ENCODE measurements around the gene FAM219B.
"Not testable (repeated sequence)": the region's sequence is repeated elsewhere in the genome, so short reads cannot be mapped to it uniquely, and the experiment has no call there.

Gene FAM219B

DNA sequence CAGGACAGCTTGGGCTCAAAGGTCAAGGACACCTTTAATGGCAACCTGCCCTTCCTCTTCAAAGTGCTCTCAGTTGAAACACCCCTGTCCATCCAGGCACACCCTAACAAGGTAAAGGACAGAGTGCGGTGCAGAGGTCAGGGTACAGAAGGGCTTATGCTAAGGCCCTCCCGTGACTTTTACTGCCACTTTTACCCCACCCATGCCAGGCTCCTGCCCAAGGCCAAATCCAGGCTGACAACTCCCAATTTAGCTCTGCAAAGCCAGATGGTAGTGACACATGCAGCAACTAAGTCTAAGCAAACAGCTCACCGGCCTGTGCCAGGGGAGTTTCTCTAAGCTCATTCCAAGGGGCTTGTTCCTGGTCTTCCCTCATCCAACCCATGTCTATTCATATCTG is 15.2 kb downstream of the FAM219B start:
- DNase-seq (ENCODE audit: low spot score), result no peak
- TF ChIP-seq, protein P1, sequence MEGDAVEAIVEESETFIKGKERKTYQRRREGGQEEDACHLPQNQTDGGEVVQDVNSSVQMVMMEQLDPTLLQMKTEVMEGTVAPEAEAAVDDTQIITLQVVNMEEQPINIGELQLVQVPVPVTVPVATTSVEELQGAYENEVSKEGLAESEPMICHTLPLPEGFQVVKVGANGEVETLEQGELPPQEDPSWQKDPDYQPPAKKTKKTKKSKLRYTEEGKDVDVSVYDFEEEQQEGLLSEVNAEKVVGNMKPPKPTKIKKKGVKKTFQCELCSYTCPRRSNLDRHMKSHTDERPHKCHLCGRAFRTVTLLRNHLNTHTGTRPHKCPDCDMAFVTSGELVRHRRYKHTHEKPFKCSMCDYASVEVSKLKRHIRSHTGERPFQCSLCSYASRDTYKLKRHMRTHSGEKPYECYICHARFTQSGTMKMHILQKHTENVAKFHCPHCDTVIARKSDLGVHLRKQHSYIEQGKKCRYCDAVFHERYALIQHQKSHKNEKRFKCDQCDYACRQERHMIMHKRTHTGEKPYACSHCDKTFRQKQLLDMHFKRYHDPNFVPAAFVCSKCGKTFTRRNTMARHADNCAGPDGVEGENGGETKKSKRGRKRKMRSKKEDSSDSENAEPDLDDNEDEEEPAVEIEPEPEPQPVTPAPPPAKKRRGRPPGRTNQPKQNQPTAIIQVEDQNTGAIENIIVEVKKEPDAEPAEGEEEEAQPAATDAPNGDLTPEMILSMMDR (IDR thresholded peaks at IDR 0.05; ENCODE audit: extremely low read depth, missing control alignments), result no peak

DNA sequence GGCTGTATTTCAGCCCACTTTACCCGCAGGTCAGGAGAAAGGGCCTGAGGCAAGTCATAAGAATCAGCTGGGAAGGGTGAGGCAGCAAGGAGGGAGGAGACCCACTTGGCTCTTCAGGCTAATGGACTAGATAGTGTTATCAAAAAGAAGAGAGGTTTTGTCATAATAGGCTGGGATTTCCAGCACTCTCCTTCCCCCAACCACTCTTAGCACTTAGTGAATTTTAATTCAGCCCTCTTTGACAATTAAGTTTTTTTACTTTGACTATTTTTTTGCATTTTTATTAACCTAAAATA is 16.0 kb downstream of the FAM219B start:
- TF ChIP-seq, protein P1 (IDR thresholded peaks at IDR 0.05; ENCODE audit: extremely low read depth, missing control alignments), result no peak
- no peak for DNase-seq (ENCODE audit: low spot score)

DNA sequence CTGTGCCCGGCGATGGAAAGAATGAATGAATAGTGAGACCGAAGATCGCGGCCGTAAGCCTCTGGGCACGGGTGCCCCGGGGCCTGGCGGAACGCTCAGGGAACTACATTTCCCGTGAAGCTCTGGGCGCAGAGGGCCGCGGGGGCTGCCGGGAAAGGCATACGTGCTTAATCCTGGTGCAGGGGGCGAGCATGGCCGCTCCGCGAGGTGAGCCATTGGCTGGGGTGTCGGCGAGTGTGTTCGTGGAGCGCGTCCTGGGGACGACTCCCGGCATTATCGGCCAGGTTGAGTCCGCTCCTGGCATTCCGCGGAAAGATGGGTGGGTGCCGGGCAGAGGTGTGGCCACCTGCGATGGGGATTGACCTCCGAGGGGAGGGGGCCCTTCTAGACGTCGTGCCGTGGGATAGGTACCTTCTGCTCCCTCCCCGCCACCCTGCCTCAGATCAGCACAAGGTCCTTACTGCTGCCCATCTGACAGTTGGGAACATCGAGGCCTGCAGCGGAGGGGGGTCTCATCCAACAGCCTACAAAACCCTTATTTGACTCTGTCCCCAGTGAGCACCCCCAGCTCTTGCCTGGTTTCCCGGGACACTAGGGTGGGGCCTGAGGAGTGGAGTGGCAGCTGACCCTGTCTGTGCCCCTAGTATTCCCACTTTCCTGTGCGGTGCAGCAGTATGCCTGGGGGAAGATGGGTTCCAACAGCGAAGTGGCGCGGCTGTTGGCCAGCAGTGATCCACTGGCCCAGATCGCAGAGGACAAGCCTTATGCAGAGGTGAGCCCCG is 16.6 kb downstream of the FAM219B start, which contains the start of gene MPI:
MPI (plus strand) TSS at position 160 of the 782 bp plus-strand sequence; CDS start at position 192, 32 bp downstream.
- peak; percentile 95 for DNase-seq (ENCODE audit: low spot score)
- TF ChIP-seq, protein P1 (IDR thresholded peaks at IDR 0.05; ENCODE audit: extremely low read depth, missing control alignments), result no peak

DNA sequence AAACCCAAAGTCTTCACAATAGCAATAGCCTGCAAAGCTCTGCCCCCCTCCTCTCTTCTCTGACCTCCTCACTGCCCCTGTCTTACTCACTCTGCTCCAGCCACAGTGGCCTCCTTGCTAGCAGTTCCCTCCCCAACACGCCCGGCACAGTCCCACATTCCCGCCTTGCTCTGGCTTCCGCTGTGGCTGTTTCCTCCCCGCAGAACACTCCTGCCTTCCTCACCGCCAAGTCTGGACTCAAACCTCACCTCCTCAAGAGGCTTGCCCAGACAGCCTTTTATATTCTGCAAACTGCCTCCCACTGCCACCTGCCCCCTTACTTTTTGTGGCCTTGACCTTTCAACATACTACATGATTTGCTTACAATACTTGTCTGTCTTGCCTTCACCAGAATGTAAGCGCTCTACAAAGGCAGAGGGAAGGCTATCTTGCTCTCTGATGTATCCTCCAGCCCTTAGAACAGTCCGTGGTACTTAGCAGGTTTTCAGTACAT is 17.2 kb downstream of the FAM219B start:
- DNase-seq (ENCODE audit: low spot score), result no peak
- TF ChIP-seq, protein P1 (IDR thresholded peaks at IDR 0.05; ENCODE audit: extremely low read depth, missing control alignments), result no peak

DNA sequence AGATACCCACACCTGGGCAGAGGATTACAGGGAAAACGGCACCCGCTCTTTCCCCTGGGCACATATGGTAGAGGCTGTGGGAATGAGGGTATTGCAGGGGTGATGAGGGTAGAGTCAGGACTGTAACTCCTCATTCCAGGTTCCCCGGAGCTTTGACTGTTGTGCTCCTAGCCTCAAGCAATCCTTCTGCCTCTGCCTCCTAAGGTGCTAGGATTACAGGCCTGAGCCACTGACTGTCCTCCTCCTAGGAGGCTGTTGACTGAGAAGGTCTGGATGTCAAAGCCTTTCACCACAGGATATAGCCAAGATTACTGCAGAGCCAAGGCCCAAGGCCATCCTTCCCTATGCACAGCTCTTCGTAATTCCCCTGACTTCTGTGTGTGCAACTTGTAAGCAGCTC is 17.9 kb downstream of the FAM219B start:
- DNase-seq (ENCODE audit: low spot score), result no peak
- TF ChIP-seq, protein P1 (IDR thresholded peaks at IDR 0.05; ENCODE audit: extremely low read depth, missing control alignments), result no peak

DNA sequence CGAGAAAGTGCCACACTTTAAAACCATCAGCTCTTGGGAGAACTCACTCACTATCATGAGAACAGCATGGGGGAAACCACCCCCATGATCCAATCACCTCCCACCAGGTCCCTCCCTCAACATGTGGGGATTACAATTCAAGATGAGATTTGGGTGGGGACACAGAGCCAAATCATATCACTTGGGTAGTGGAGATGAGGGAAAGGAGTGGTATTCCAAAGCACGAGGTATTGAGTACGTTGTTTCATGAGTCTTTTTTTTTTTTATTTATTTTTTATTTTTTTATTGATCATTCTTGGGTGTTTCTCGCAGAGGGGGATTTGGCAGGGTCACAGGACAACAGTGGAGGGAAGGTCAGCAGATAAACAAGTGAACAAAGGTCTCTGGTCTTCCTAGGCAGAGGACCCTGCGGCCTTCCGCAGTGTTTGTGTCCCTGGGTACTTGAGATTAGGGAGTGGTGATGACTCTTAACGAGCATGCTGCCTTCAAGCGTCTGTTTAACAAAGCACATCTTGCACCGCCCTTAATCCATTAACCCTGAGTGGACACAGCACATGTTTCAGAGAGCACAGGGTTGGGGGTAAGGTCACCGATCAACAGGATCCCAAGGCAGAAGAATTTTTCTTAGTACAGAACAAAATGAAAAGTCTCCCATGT is 19.0 kb downstream of the FAM219B start:
- DNase-seq (ENCODE audit: low spot score), result not testable (repeated sequence)

DNA sequence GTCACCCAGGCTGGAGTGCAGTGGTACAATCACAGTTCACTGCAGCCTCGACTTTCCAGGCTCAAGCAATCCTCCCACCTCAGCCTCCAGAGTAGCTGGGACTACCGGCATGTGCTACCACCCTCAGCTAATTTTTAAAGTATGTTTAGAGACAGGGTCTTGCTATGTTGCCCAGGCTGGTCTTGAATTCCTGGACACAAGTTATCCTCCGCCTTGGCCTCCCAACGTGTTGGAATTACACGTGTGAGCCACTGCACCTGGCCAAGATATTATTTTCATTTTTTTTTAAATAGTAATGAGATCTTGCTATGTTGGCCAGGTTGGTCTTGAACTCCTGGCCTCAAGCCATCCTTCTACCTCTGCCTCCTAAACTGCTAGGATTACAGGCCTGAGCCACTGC is 21.2 kb downstream of the FAM219B start:
- no peak for DNase-seq (ENCODE audit: low spot score)
- TF ChIP-seq, protein P1 (IDR thresholded peaks at IDR 0.05; ENCODE audit: extremely low read depth, missing control alignments), result no peak
